ENCODE measurements around the gene ENTPD5.

DNA sequence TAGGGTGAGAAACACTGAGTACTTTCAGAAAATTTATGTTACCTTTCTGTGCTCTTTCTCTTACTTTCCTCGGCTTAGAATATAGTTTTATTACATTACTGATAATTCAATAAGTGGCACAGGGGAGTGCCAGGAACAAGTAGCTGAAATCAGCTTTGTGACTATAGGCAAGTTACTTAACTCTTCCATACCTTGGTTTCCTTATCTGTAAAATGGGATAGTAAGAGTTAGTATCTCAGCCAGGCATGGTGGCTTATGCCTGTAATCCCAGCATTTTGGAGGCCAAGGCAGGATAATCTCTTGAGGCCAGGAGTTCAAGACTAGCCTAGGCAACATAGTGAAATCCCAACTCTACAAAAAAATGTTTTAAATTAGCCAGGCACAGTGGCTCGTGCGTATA, 15.5 kb upstream of the ENTPD5 start:
- TF ChIP-seq POLR2A (IDR thresholded peaks at IDR 0.05; ENCODE audit: low read depth, low read length) = no peak
- no peak for TF ChIP-seq POLR2AphosphoS5 (IDR thresholded peaks at IDR 0.05; ENCODE audit: low read depth, low read length)

Measured in GM12892 (cell line).